Measurements from ENCODE around the gene GPC1. TPM values are rescaled to one million over a fixed set of nuclear protein-coding genes. Genes with fewer than 3 reads are reported as not detected.

Gene GPC1
- total and polyA plus RNA-seq, 10 of the 15 experiments (the other 5 are each of a cell fraction or from before 2014, with no cell fraction given) = 0.06 to 0.77 (median 0.23) TPM; not detected in 3

DNA sequence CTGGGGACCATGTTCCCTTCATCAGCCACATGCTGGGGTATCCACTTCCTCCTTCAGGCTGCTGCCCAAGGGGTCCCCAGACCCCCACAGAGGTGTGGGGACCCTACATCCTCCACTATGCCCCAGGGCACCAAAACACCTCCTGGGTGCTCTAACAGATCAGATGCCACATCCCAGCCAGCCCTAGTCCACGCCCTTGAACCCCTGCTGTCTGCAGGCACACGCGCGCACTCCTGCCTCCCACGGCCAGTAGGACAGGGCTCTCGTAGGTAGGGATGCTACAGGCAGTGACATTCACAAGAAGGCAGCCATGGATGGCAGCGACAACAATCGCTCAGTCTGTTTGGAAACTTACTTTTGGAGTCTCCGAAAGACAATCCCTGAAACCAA, 3.0 kb upstream of the GPC1 start:
- ChIA-PET RAD21 (ENCODE audit: unreplicated experiment) (no interaction called here), SMC1A (ENCODE audit: uncharacterized antibody, unreplicated experiment) (no interaction called here), CTCF (interaction anchor here (0.9 kb wide), 1 partner anchor 76 kb away, joined by 3 read pairs; no protein-coding TSS in a partner anchor), POLR2A (no interaction called here)
- H2AFZ ChIP-seq (ENCODE audit: control insufficient read depth, low read depth, low read length) = no peak overlapping the region
- H3K27ac ChIP-seq (ENCODE audit: control insufficient read depth, insufficient read depth) = no peak overlapping the region
- no peak overlapping the region for H3K4me3 ChIP-seq
- FAIRE-seq (no peak), ATAC-seq (no peak), DNase-seq (ENCODE audit: low read depth, low spot score) (no peak)
- no peak overlapping the region for H3K4me2 ChIP-seq (ENCODE audit: control insufficient read depth, insufficient read depth)
- H3K4me1 ChIP-seq (ENCODE audit: control insufficient read depth, insufficient read depth, low read length) = no peaks in the 10 kb centered on the region
- no TSS peak for BruUV-seq (replicated peaks)
- 64% methylated on average over 9 of the region's 9 CpGs for WGBS (ENCODE audit: insufficient coverage, insufficient replicate concordance, low lambda C conversion rate, missing lambda C conversion rate)
- H3K9me3 ChIP-seq (replicated peaks; ENCODE audit: control insufficient read depth, insufficient read depth, low read length) = no peaks in the 10 kb centered on the region
- no peaks in the 10 kb centered on the region for H3K79me2 ChIP-seq (ENCODE audit: control insufficient read depth, insufficient read depth, low read length)
- TF ChIP-seq POLR2AphosphoS5 (IDR thresholded peaks at IDR 0.05; ENCODE audit: low read length) (no peak), NFYB (IDR thresholded peaks at IDR 0.05; ENCODE audit: insufficient read depth, low read depth, low read length) (no peak)
- intact Hi-C loops (cut with micrococcal nuclease; ENCODE audit: unreplicated experiment) (no loop called here), in situ Hi-C loops (cut with MboI) (no loop called here)
- H3K36me3 ChIP-seq (ENCODE audit: control insufficient read depth in 2 of 2, insufficient read depth in 2 of 2, low read length in 1 of 2) = no peaks in the 10 kb centered on the region
- no peak overlapping the region for H3K9ac ChIP-seq (ENCODE audit: control insufficient read depth, insufficient read depth, low read length)
- H4K20me1 ChIP-seq (ENCODE audit: control insufficient read depth, insufficient read depth) = no peaks in the 10 kb centered on the region
- H3K27me3 ChIP-seq (replicated peaks in 1 of 2; ENCODE audit: control insufficient read depth in 2 of 2, insufficient read depth in 2 of 2, low read length in 1 of 2) = peaks cover 4 to 11% of the 10 kb centered on the region in 2 experiments

DNA sequence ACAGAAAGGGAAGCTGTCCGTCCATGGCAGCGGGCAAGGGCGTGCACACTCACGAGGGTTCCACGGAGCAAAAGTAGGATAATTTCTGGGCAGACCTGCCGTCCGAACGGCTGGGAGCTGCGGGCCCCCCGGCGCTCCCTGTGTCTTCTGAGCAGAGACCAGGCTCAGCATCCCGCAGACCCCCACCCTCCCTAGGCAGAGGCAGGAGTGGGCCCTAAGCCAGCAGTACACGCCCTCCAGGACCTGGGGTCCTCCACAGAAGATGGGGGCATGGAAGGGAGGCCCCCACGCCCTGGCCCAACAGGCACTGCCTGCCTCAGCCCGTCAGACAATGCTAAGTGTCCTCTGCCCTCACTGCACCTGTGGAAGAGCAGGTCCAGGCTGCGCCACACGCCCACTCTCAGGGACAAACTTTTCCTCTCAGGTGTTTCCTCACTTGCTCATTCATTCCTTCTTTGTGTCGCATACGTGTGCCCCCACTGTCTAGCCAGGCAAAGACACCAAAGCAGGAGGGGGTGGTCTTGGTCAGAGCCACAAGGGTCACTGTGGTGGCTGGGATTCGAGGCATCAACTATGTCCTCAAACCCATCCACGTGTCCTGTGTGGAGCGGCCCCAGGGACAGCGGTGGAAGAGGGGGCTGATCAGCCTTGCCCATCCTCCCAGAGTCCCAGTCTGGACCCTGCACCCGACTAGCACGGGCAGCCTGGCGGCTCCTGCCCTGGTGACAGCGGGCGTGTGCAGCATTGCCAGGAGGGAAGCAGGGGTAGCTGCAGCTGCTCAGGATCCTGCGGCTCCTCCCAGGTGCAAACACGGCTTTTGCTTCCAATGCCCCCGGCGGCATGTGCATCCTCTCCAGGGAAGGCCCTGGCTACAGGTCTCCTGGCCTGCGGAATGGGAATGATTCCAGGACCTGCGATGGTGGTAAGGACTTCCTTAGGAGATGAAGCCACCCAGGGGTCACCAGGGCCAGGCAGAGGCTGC, 2.4 kb upstream of the GPC1 start:
- SMC1A ChIA-PET (ENCODE audit: uncharacterized antibody, unreplicated experiment) = no interaction called here
- H3K4me2 ChIP-seq (ENCODE audit: control insufficient read depth, insufficient read depth) = no peak overlapping the region
- TF ChIP-seq TARDBP (IDR thresholded peaks at IDR 0.05; ENCODE audit: borderline replicate concordance) (no peak), EGR1 (IDR thresholded peaks at IDR 0.05; ENCODE audit: borderline replicate concordance in 1 of 2, low read depth in 2 of 2, low read length in 2 of 2) (no peak), RELA (IDR thresholded peaks at IDR 0.05; ENCODE audit: borderline replicate concordance, partially characterized antibody) (no peak), POLR2AphosphoS5 (IDR thresholded peaks at IDR 0.05; ENCODE audit: low read length) (no peak), ESRRA (IDR thresholded peaks at IDR 0.05; ENCODE audit: low read length) (no peak), ZNF24 (IDR thresholded peaks at IDR 0.05) (no peak), GATAD2B (conservative IDR thresholded peaks at IDR 0.05; ENCODE audit: low read depth) (no peak)
- no peak for DNase-seq (ENCODE audit: low read depth, low spot score)
- H3K4me1 ChIP-seq (ENCODE audit: control insufficient read depth, insufficient read depth, low read length) = no peaks in the 10 kb centered on the region
- RAD21 ChIA-PET (ENCODE audit: unreplicated experiment) = no interaction called here
- no TSS peak for BruUV-seq (replicated peaks)
- H3K27ac ChIP-seq (ENCODE audit: control insufficient read depth, insufficient read depth) = no peak overlapping the region
- no peak for FAIRE-seq
- no peaks in the 10 kb centered on the region for H3K36me3 ChIP-seq (ENCODE audit: control insufficient read depth in 2 of 2, insufficient read depth in 2 of 2, low read length in 1 of 2)
- ATAC-seq = no peak
- in situ Hi-C loops (cut with MboI) (no loop called here), intact Hi-C loops (cut with micrococcal nuclease; ENCODE audit: unreplicated experiment) (no loop called here)
- H3K79me2 ChIP-seq (ENCODE audit: control insufficient read depth, insufficient read depth, low read length) = no peaks in the 10 kb centered on the region
- H3K9me3 ChIP-seq (replicated peaks; ENCODE audit: control insufficient read depth, insufficient read depth, low read length) = no peaks in the 10 kb centered on the region
- no peak overlapping the region for H3K9ac ChIP-seq (ENCODE audit: control insufficient read depth, insufficient read depth, low read length)
- no peak overlapping the region for H2AFZ ChIP-seq (ENCODE audit: control insufficient read depth, low read depth, low read length)
- no peak overlapping the region for H3K4me3 ChIP-seq
- 43% methylated on average over 34 of the region's 34 CpGs for WGBS (ENCODE audit: insufficient coverage, insufficient replicate concordance, low lambda C conversion rate, missing lambda C conversion rate)
- H4K20me1 ChIP-seq (ENCODE audit: control insufficient read depth, insufficient read depth) = 0 out of 2 replicates have a peak, but pooled peaks cover 2% of the 10 kb centered on the region
- H3K27me3 ChIP-seq (replicated peaks in 1 of 2; ENCODE audit: control insufficient read depth in 2 of 2, insufficient read depth in 2 of 2, low read length in 1 of 2) = peaks cover 7 to 17% of the 10 kb centered on the region in 2 experiments
- CTCF ChIA-PET = no interaction called here
- POLR2A ChIA-PET = no interaction called here
